HCT116 (cell line): ENCODE results near the gene ARNT2.

Source experiments
- ELF1 ChIP-seq: IDR thresholded peaks from 2 replicates; pipeline ENCODE4 v1.6.1; 2012; ENCODE audit warnings: low read depth, borderline replicate concordance
- EZH2 ChIP-seq: fragments of 200-600 bp; sonication (generic); IDR thresholded peaks from 2 replicates; pipeline ENCODE4 v1.6.1; 2017; ENCODE audit warnings: antibody characterized with exemption, mixed run types
- EZH2phosphoT487 ChIP-seq: fragments of 200-600 bp; IDR thresholded peaks from 2 replicates; pipeline ENCODE4 v1.6.1; 2018; ENCODE audit warnings: antibody characterized with exemption, borderline replicate concordance
- POLR2A ChIP-seq: IDR thresholded peaks from 2 replicates; pipeline ENCODE4 v1.7.0; 2011; ENCODE audit warnings: borderline replicate concordance; ENCODE audit not compliant: insufficient read depth, insufficient read length; ENCODE audit errors: extremely low read depth
- RAD21 ChIP-seq: IDR thresholded peaks from 2 replicates; pipeline ENCODE4 v1.6.1; 2012; ENCODE audit warnings: low read depth, mild to moderate bottlenecking
- SIN3A ChIP-seq: IDR thresholded peaks from 2 replicates; pipeline ENCODE4 v1.6.1; 2012; ENCODE audit warnings: low read depth
- YY1 ChIP-seq: IDR thresholded peaks from 2 replicates; pipeline ENCODE4 v1.6.1; 2011; ENCODE audit warnings: low read length, low read depth, moderate library complexity, mild to moderate bottlenecking; ENCODE audit not compliant: insufficient replicate concordance; ENCODE audit errors: extremely low read depth
- ZBTB33 ChIP-seq: IDR thresholded peaks from 2 replicates; pipeline ENCODE4 v1.6.1; 2011; ENCODE audit warnings: mild to moderate bottlenecking, low read length, moderate library complexity; ENCODE audit not compliant: insufficient replicate concordance; ENCODE audit errors: extremely low read depth
- ZNF274 ChIP-seq: fragments of 200-500 bp; sonication (Bioruptor generic); IDR thresholded peaks from 2 replicates; pipeline ENCODE4 v1.6.1; 2014; ENCODE audit warnings: mild to moderate bottlenecking, low read depth, low read length, inconsistent platforms
- TF ChIP-seq, protein P1 (sequence below), 3 experiments: fragments of 200-600 bp in 1 of 3; sonication (generic) in 1 of 3; IDR thresholded peaks in 2 of 3; conservative IDR thresholded peaks in 1 of 3; 2 replicates each; pipeline ENCODE4 v1.5.1; 2012 to 2017; ENCODE audit warnings: low read depth in 2 of 3, low read length in 2 of 3, antibody characterized with exemption in 1 of 3, borderline replicate concordance in 1 of 3, control low read depth in 1 of 3, mild to moderate bottlenecking in 1 of 3, mixed read lengths in 1 of 3, mixed run types in 1 of 3, moderate library complexity in 1 of 3; ENCODE audit not compliant: insufficient read depth in 1 of 3
- TF ChIP-seq, protein P2 (sequence below): IDR thresholded peaks from 2 replicates; pipeline ENCODE4 v1.6.1; 2012; ENCODE audit warnings: low read depth

DNA sequence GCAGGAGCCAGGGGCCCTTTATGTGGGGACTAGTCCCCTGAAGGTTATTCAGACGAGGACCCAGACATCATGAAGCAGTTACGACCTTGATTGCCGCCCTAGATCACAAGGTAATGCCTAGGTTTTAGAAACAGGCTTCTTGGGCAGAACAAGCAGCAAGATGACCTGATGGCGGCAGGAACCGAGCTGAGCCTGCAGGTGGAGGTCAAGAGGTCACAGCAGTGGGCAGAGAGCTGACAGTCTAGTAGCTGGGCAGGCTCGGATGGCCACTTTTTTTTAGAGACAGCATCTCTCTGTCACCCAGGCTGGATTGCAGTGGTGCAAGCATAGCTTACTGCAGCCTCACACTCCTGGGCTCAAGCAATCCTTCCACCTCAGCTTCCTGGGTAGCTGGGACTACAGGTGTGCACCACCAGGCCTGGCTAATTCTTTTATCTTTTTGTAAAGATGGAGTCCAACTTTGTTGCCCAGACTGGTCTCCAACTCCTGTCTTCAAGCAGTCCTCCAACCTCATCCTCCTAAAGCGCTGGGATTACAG, 207.4 kb downstream of the ARNT2 start:
- TF ChIP-seq EZH2: no peak
- no peak for TF ChIP-seq YY1
- no peak for TF ChIP-seq RAD21
- TF ChIP-seq, protein P1, sequence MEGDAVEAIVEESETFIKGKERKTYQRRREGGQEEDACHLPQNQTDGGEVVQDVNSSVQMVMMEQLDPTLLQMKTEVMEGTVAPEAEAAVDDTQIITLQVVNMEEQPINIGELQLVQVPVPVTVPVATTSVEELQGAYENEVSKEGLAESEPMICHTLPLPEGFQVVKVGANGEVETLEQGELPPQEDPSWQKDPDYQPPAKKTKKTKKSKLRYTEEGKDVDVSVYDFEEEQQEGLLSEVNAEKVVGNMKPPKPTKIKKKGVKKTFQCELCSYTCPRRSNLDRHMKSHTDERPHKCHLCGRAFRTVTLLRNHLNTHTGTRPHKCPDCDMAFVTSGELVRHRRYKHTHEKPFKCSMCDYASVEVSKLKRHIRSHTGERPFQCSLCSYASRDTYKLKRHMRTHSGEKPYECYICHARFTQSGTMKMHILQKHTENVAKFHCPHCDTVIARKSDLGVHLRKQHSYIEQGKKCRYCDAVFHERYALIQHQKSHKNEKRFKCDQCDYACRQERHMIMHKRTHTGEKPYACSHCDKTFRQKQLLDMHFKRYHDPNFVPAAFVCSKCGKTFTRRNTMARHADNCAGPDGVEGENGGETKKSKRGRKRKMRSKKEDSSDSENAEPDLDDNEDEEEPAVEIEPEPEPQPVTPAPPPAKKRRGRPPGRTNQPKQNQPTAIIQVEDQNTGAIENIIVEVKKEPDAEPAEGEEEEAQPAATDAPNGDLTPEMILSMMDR (IDR thresholded peaks at IDR 0.05 in 2 of 3, conservative IDR thresholded peaks at IDR 0.05 in 1 of 3; ENCODE audit: borderline replicate concordance in 1 of 3, insufficient read depth in 1 of 3, low read depth in 2 of 3, low read length in 2 of 3): no peak
- no peak for TF ChIP-seq EZH2phosphoT487
- no peak for TF ChIP-seq SIN3A
- no peak for TF ChIP-seq ELF1
- TF ChIP-seq POLR2A: no peak
- TF ChIP-seq, protein P2, sequence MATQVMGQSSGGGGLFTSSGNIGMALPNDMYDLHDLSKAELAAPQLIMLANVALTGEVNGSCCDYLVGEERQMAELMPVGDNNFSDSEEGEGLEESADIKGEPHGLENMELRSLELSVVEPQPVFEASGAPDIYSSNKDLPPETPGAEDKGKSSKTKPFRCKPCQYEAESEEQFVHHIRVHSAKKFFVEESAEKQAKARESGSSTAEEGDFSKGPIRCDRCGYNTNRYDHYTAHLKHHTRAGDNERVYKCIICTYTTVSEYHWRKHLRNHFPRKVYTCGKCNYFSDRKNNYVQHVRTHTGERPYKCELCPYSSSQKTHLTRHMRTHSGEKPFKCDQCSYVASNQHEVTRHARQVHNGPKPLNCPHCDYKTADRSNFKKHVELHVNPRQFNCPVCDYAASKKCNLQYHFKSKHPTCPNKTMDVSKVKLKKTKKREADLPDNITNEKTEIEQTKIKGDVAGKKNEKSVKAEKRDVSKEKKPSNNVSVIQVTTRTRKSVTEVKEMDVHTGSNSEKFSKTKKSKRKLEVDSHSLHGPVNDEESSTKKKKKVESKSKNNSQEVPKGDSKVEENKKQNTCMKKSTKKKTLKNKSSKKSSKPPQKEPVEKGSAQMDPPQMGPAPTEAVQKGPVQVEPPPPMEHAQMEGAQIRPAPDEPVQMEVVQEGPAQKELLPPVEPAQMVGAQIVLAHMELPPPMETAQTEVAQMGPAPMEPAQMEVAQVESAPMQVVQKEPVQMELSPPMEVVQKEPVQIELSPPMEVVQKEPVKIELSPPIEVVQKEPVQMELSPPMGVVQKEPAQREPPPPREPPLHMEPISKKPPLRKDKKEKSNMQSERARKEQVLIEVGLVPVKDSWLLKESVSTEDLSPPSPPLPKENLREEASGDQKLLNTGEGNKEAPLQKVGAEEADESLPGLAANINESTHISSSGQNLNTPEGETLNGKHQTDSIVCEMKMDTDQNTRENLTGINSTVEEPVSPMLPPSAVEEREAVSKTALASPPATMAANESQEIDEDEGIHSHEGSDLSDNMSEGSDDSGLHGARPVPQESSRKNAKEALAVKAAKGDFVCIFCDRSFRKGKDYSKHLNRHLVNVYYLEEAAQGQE: no peak
- no peak for TF ChIP-seq ZNF274
- TF ChIP-seq ZBTB33: no peak
